Natural killer cell (primary cell): ENCODE data around the gene GREB1. TPM values are rescaled to one million over a fixed set of nuclear protein-coding genes. Genes with fewer than 3 reads are reported as not detected.

Experiments used
- ATAC-seq, 3 donors: fragments of 150-1000 bp in 2 of 3; fragments of 200-7000 bp in 1 of 3; cut with Tn5 transposase; 1 replicate in 1 of 3; 2 replicates in 2 of 3; pipeline ENCODE4 v1.10.0; 2021; ENCODE audit warnings: mild to moderate bottlenecking in 2 of 3, moderate library complexity in 2 of 3
- DNase-seq, 2 donors: peaks; one replicate each; pipeline versions ENCODE4 v3.0.0 to v3.0.0-alpha.2; 2013 to 2021; ENCODE audit warnings: mixed read lengths in 1 of 2
- H3K27ac ChIP-seq: one replicate; pipeline ENCODE4 v1.5.1; 2013; ENCODE audit warnings: mild to moderate bottlenecking, low read length
- H3K27me3 ChIP-seq: one replicate; pipeline ENCODE4 v1.6.1; 2013; ENCODE audit warnings: low read length; ENCODE audit not compliant: control insufficient read depth, insufficient read depth
- H3K36me3 ChIP-seq: one replicate; pipeline ENCODE4 v1.6.1; 2013; ENCODE audit warnings: low read length; ENCODE audit not compliant: control insufficient read depth, insufficient read depth
- H3K4me1 ChIP-seq: one replicate; pipeline ENCODE4 v1.6.1; 2013; ENCODE audit warnings: low read length; ENCODE audit not compliant: control insufficient read depth, insufficient read depth
- H3K4me3 ChIP-seq: one replicate; pipeline ENCODE4 v1.5.1; 2013; ENCODE audit warnings: low read length
- H3K9me3 ChIP-seq: one replicate; pipeline ENCODE4 v1.6.1; 2013; ENCODE audit warnings: low read length; ENCODE audit not compliant: control insufficient read depth, insufficient read depth
- H3K27ac Mint-ChIP-seq, 2 donors: one replicate each; pipeline ENCODE4 v1.8.0; 2022; ENCODE audit warnings: mild to moderate bottlenecking in 2 of 2, mixed read lengths in 2 of 2, moderate library complexity in 1 of 2
- H3K27me3 Mint-ChIP-seq, 2 donors: one replicate each; pipeline ENCODE4 v1.8.0; 2022; ENCODE audit warnings: low read depth in 2 of 2, mixed read lengths in 2 of 2
- H3K36me3 Mint-ChIP-seq: one replicate; pipeline ENCODE4 v1.8.0; 2022; ENCODE audit warnings: mixed read lengths
- H3K4me1 Mint-ChIP-seq, 2 donors: one replicate each; pipeline ENCODE4 v1.8.0; 2022; ENCODE audit warnings: mixed read lengths in 2 of 2
- H3K4me3 Mint-ChIP-seq: one replicate; pipeline ENCODE4 v1.8.0; 2022; ENCODE audit warnings: mild to moderate bottlenecking, moderate library complexity, mixed read lengths
- H3K9me3 Mint-ChIP-seq, 2 donors: one replicate each; pipeline ENCODE4 v1.8.0; 2022; ENCODE audit warnings: mixed read lengths in 2 of 2
- CTCF ChIP-seq: fragments of 200-600 bp; IDR thresholded peaks from one replicate; pipeline ENCODE4 v1.8.0; 2022; ENCODE audit warnings: antibody characterized with exemption
- WGBS: methylation state at CpG from one replicate; pipeline ENCODE4 v1.1.7; 2013; ENCODE audit warnings: missing lambda C conversion rate; ENCODE audit not compliant: insufficient coverage; 5-methylcytosine and 5-hydroxymethylcytosine counted together
- intact Hi-C: fragments of 100-400 bp; cut with micrococcal nuclease; formaldehyde crosslinking; loops from one replicate; pipeline ENCODE4 v1.14.2; 2022
- total RNA-seq, 4 donors: library from RNA; stranded (reverse); fragments of 120-200 nt in 1 of 4; gene quantifications; one replicate each; pipeline versions ENCODE4 v1.2.3 to v1.2.4, GENCODE V29; 2013 to 2022

GREB1 gene
- total RNA-seq, 3 donors from 2014 or later (not counting 1 experiment from before 2014, with no cell fraction given) = 0.85 to 2.5 (median 2.4) TPM

- DNase-seq = no peak
- no peaks in the 10 kb centered on the region for H3K27me3 ChIP-seq
- Mint-ChIP-seq H3K4me3 (no peak overlapping the region), H3K4me1 (no peaks in the 10 kb centered on the region), H3K27me3 (peaks cover 14 to 34% of the 10 kb centered on the region in 2 donors), H3K27ac (no peak overlapping the region), H3K36me3 (no peaks in the 10 kb centered on the region), H3K9me3 (no peaks in the 10 kb centered on the region)
- H3K4me3 ChIP-seq = no peak overlapping the region
- intact Hi-C loops = no loop called here
- H3K4me1 ChIP-seq = no peaks in the 10 kb centered on the region
- H3K27ac ChIP-seq = no peak overlapping the region
- no peak for TF ChIP-seq CTCF
- no peaks in the 10 kb centered on the region for H3K9me3 ChIP-seq
- ATAC-seq = no peak
- no peaks in the 10 kb centered on the region for H3K36me3 ChIP-seq
- WGBS = 96% methylated on average over 11 of the region's 11 CpGs
These were observed 7.3 kb downstream of the GREB1 start for GRCh38 chr2:11540996-11541692.

- intact Hi-C loops = no loop called here
- no peaks in the 10 kb centered on the region for H3K27me3 ChIP-seq
- TF ChIP-seq CTCF = no peak
- no peak overlapping the region for H3K4me3 Mint-ChIP-seq
- no peaks in the 10 kb centered on the region for H3K4me1 ChIP-seq
- H3K36me3 ChIP-seq = no peaks in the 10 kb centered on the region
- no peak overlapping the region for H3K27ac ChIP-seq
- ATAC-seq (no peak), DNase-seq (no peak)
- no peaks in the 10 kb centered on the region for H3K9me3 ChIP-seq
- H3K4me1 Mint-ChIP-seq = no peaks in the 10 kb centered on the region
- no peaks in the 10 kb centered on the region for H3K36me3 Mint-ChIP-seq
- no peak overlapping the region for H3K4me3 ChIP-seq
- WGBS = 67% methylated on average over 8 of the region's 8 CpGs
- no peak overlapping the region for H3K27ac Mint-ChIP-seq
- no peaks in the 10 kb centered on the region for H3K9me3 Mint-ChIP-seq
- H3K27me3 Mint-ChIP-seq = peaks cover 12 to 34% of the 10 kb centered on the region in 2 donors
These were observed 7.9 kb downstream of the GREB1 start for GRCh38 chr2:11541693-11542274.

- intact Hi-C loops = no loop called here
- no peaks in the 10 kb centered on the region for H3K4me1 ChIP-seq
- no peaks in the 10 kb centered on the region for H3K9me3 ChIP-seq
- WGBS = 79% methylated on average over 11 of the region's 11 CpGs
- Mint-ChIP-seq H3K27ac (no peak overlapping the region), H3K27me3 (peaks cover 12 to 34% of the 10 kb centered on the region in 2 donors), H3K4me3 (no peak overlapping the region), H3K36me3 (no peaks in the 10 kb centered on the region), H3K4me1 (no peaks in the 10 kb centered on the region), H3K9me3 (no peaks in the 10 kb centered on the region)
- H3K36me3 ChIP-seq = no peaks in the 10 kb centered on the region
- no peak for TF ChIP-seq CTCF
- DNase-seq (no peak), ATAC-seq (no peak)
- H3K27ac ChIP-seq = no peak overlapping the region
- no peaks in the 10 kb centered on the region for H3K27me3 ChIP-seq
- H3K4me3 ChIP-seq = no peak overlapping the region
These were observed 8.5 kb downstream of the GREB1 start for GRCh38 chr2:11542275-11542819.
